Muscle layer of colon (tissue), 2 donors: ENCODE data around the gene SLCO2B1.

Experiments
- H3K27ac ChIP-seq: one replicate; pipeline ENCODE4 v1.7.0; 2013; ENCODE audit warnings: low read depth, mild to moderate bottlenecking, low read length, moderate library complexity
- H3K27me3 ChIP-seq, 2 donors: one replicate each; pipeline ENCODE4 v1.7.0; 2013; ENCODE audit warnings: low read length in 2 of 2, mild to moderate bottlenecking in 2 of 2; ENCODE audit not compliant: insufficient read depth in 2 of 2, control insufficient read depth in 1 of 2
- H3K36me3 ChIP-seq: one replicate; pipeline ENCODE4 v1.7.0; 2013; ENCODE audit warnings: mild to moderate bottlenecking, low read length; ENCODE audit not compliant: insufficient read depth
- H3K4me1 ChIP-seq: one replicate; pipeline ENCODE4 v1.7.0; 2013; ENCODE audit warnings: mild to moderate bottlenecking, low read length; ENCODE audit not compliant: insufficient read depth
- H3K4me3 ChIP-seq, 2 donors: one replicate each; pipeline ENCODE4 v1.7.0; 2013; ENCODE audit warnings: low read length in 2 of 2, low read depth in 1 of 2, mild to moderate bottlenecking in 1 of 2, moderate library complexity in 1 of 2
- H3K9ac ChIP-seq: one replicate; pipeline ENCODE4 v1.7.0; 2013; ENCODE audit warnings: low read length
- H3K9me3 ChIP-seq: one replicate; pipeline ENCODE4 v1.7.0; 2013; ENCODE audit warnings: mild to moderate bottlenecking, low read length
- donor health status: abdominal sarcoma.
- donor health status: Adenocarcinoma of cecum.

Gene SLCO2B1

DNA sequence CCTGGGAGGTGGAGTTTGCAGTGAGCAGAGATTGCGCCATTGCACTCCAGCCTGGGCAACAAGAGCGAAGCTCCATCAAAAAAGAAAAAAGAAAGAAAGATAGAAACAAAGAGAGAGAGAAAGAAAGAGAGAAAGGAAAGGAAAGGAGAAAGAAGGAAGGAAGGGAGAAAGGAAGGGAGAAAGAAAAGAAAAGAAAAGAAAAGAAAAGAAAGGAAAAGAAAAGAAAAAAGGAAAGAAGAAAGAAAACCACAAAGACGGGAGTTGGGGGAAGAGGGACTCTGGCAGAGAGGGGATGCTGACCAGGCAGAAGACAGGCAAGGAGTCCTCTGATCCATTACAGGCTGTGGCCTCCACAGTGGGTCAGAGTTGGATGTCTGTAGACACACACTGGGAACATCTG lies 18.8 kb upstream of the SLCO2B1 start:
- Histone ChIP-seq H3K27me3 (no peaks in the 10 kb centered on the region), H3K27ac (no peak overlapping the region), H3K36me3 (no peaks in the 10 kb centered on the region), H3K9ac (no peak overlapping the region), H3K4me1 (no peaks in the 10 kb centered on the region), H3K4me3 (no peak overlapping the region), H3K9me3 (no peaks in the 10 kb centered on the region)

DNA sequence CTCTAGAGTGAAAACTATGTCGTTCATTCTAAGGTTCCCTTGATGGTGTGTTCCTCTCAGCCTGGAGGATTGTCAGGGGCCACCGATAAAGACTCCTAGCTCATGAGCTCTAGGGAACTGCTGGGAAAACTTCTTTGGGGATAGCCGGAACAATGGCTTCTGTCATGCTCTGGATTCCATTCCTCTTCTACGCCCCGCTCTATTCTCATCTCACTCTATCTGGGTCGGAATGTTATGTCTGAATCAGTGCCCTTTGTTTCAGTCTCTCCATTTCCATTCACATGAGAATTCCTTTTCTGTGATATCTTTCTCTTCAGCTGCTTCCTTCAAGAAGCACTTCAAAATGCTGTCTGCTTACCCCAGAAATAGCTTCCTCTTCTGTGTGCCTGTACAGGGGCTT lies 16.9 kb upstream of the SLCO2B1 start:
- Histone ChIP-seq H3K9me3 (no peaks in the 10 kb centered on the region), H3K4me1 (no peaks in the 10 kb centered on the region), H3K9ac (no peak overlapping the region), H3K27ac (no peak overlapping the region), H3K4me3 (no peak overlapping the region), H3K36me3 (no peaks in the 10 kb centered on the region), H3K27me3 (no peaks in the 10 kb centered on the region)

DNA sequence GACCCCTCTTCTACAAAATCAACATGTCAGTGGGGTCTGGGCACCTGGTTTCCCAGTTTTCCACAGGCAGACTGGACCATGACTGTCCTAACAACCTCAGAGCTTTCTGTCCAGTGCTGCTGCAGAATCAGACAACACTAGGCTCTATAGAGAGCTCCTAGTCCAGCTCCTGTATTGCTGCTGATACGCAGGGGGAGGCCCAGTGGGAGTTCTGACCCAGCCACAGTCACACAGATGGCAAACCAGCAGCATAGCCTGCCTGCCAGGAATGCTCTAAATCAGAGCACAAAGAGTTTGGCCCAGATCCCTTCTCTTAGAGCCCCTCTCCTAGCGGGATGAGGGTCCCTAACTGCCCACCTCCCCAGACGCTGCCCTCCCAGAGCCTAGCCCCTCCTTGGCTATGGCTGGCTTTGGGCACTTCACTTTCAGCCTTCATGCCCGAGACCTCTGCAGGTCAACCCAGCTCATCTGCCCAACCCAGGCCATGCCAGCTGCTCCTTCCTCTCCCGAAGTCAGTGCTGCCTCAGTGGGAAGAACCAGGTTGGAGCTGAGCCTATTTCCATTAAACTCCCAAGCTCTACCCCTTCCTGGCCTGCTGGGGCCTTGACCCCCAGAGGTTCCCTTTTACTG lies 15.8 kb upstream of the SLCO2B1 start:
- Histone ChIP-seq H3K9ac (no peak overlapping the region), H3K4me1 (no peaks in the 10 kb centered on the region), H3K36me3 (no peaks in the 10 kb centered on the region), H3K4me3 (no peak overlapping the region), H3K9me3 (no peaks in the 10 kb centered on the region), H3K27me3 (no peaks in the 10 kb centered on the region), H3K27ac (no peak overlapping the region)

- Histone ChIP-seq H3K4me1 (no peaks in the 10 kb centered on the region), H3K4me3 (no peak overlapping the region), H3K9me3 (no peaks in the 10 kb centered on the region), H3K27ac (no peak overlapping the region), H3K27me3 (no peaks in the 10 kb centered on the region), H3K36me3 (no peaks in the 10 kb centered on the region), H3K9ac (no peak overlapping the region)
These were observed 15.3 kb upstream of the SLCO2B1 start for GRCh38 chr11:75135651-75136050.

DNA sequence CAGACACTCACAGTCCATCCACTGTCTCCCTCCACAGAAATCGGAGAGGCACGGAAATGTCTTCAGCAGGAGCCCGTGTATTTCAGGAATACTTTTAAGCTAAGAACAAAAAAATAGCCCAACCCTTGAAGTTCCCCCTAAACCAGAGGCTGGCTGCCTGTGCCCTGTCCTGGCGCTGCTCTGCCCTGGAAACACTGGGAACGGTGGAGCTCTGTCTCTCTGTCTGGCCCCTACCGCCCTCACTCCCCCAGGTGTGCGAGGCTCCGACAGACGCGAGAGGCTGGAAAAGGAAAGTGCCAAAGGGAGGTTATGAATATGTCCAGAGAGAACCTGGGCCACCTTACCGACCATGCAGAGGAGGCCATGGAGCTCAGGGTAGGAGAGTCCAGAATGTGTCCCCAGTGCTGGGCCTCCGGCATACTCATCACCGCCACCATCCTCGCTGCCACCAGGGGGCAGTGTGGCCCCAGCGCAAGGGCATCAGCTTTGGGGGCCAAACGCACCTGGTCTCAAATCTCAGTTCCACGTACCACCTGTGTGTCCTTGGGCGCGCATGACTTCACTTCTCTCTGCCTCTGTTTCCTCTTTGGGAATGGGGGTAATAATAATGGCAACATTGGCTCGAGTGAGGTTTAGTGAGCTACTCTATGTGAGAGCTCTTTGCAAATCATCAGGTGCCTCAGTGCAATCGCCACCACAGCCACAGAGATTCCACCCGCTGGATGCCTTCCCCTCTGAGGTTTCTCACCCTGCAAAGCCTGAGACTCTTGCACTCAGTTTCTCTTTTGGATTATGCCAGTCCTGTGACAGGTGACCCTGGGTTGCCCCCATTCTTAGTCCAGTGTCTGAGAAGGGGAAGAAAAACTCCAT lies 10.4 kb upstream of the SLCO2B1 start:
- Histone ChIP-seq H3K9ac (no peak overlapping the region), H3K4me3 (no peak overlapping the region), H3K4me1 (no peaks in the 10 kb centered on the region), H3K36me3 (no peaks in the 10 kb centered on the region), H3K27ac (no peak overlapping the region), H3K27me3 (no peaks in the 10 kb centered on the region), H3K9me3 (no peaks in the 10 kb centered on the region)

DNA sequence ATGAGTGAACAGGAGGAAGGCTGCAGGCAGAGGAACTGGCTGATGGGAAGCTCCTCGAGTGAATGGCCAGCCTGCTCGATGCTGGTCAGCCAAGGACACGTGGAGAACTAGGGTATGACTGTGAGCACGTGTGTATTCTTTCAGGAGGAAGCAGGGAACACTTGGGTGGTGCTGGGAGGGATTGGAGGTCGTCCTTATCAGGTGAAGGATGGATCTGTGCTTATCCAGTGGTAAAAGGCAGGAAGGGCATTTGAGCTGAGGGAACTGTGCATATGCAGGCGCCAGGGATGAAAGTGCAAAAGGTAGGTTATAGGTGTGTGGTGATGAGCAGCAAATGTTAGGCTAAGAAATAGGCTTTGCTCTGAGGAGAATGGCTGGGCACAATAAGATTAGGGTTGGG lies 9.7 kb upstream of the SLCO2B1 start:
- H3K4me3 ChIP-seq = no peak overlapping the region
- no peak overlapping the region for H3K27ac ChIP-seq
- no peaks in the 10 kb centered on the region for H3K27me3 ChIP-seq
- no peaks in the 10 kb centered on the region for H3K36me3 ChIP-seq
- H3K4me1 ChIP-seq = no peaks in the 10 kb centered on the region
- no peaks in the 10 kb centered on the region for H3K9me3 ChIP-seq
- H3K9ac ChIP-seq = no peak overlapping the region

DNA sequence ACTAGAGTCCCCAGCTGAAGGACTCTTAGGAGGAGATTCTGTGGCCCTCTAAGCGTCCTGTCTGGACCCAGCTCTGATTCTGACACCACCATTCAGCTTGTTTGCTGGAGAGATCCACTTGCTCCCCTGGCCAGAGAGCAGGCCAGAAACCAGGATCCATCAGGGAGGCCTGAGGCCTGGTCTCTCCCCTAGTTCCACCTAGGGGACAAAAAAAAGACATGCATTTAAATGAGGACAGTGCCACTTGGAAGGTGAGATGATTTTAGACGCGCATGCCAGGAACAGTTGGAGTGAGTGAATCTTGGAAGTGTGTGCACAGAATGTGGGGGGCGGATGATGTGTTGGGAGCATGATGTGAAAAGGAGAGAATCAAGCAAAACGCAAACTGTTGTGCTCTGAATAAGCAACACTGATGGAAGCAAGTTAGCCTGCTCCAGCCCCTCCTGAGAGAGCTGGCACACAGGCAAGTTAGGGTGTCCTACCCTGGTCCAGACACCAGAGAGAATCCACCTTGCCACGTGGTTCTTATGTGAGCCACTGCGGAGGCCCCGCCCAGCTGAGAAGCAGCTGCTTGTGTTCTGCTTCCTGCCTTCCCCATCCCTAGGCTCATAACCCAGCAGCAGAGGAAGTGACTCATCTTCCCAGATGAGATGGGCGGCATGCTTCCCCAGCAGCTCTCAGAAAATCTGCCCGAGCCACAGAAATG lies 8.0 kb upstream of the SLCO2B1 start:
- Histone ChIP-seq H3K9me3 (no peaks in the 10 kb centered on the region), H3K9ac (no peak overlapping the region), H3K36me3 (no peaks in the 10 kb centered on the region), H3K27me3 (no peaks in the 10 kb centered on the region), H3K4me1 (no peaks in the 10 kb centered on the region), H3K4me3 (no peak overlapping the region), H3K27ac (peak overlapping the region; percentile 62)

DNA sequence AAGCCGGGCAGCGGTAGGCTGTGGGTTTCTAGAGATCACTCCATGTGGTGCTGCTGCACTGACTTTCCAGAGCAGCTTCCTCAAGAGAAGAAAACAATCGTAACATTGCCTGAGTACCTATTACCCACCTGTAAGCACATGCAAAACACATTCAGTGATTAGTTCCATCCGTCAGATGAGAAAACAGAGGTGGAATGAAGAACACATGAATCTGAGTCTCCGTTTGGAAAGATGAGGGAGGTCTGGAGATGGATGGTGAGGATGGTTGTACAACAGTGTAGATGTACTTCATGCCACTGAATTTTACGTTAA lies 7.5 kb upstream of the SLCO2B1 start:
- Histone ChIP-seq H3K27me3 (no peaks in the 10 kb centered on the region), H3K9me3 (no peaks in the 10 kb centered on the region), H3K4me3 (no peak overlapping the region), H3K27ac (peak overlapping the region; percentile 62), H3K4me1 (no peaks in the 10 kb centered on the region), H3K36me3 (no peaks in the 10 kb centered on the region), H3K9ac (no peak overlapping the region)

DNA sequence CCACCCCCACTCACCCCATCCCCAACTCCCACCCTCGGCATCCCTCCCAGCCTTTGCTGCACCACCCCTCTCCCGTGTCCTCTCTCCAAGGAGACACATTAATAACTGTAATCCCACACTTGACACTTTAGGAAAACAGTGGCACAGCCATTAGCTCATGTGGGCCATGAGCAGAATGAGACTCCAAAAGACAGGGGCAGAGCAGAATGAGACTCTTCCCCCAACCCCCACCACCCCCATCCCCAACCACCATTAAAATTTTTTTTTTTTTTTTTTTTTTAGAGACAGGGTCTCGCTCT lies 6.2 kb upstream of the SLCO2B1 start:
- no peaks in the 10 kb centered on the region for H3K27me3 ChIP-seq
- no peaks in the 10 kb centered on the region for H3K9me3 ChIP-seq
- H3K4me1 ChIP-seq = no peaks in the 10 kb centered on the region
- no peak overlapping the region for H3K27ac ChIP-seq
- H3K36me3 ChIP-seq = no peaks in the 10 kb centered on the region
- H3K4me3 ChIP-seq = no peak overlapping the region
- H3K9ac ChIP-seq = no peak overlapping the region

- H3K27ac ChIP-seq = no peak overlapping the region
- H3K27me3 ChIP-seq = no peaks in the 10 kb centered on the region
- no peak overlapping the region for H3K4me3 ChIP-seq
- H3K36me3 ChIP-seq = no peaks in the 10 kb centered on the region
- H3K9ac ChIP-seq = no peak overlapping the region
- H3K9me3 ChIP-seq = no peaks in the 10 kb centered on the region
- H3K4me1 ChIP-seq = no peaks in the 10 kb centered on the region
These were observed 5.5 kb upstream of the SLCO2B1 start for GRCh38 chr11:75145196-75145971.

DNA sequence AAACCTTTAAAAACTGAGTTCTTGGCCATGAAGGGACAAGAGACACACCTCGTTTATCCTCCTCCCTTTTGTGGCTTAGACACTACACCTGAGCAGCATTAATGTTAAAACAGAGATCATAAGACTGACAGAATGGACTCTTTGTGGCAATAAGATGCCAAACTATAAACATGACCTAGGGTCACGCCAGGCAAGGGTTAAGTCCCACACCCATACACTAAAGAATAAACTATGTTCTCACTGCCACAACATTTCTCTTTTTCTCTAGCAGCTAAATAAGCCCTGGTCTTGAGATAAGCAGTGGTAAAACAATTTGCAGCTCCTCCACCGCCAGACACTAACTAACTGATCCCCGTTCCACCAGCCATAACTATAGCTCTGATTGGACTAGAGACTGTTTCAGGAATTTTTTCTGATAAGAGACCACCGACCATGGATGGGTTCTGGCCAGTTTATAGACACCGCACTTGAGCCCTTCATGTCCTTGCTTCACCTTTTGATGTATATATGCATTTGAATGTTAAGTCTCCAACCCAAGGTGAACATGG lies 4.9 kb upstream of the SLCO2B1 start:
- no peaks in the 10 kb centered on the region for H3K4me1 ChIP-seq
- no peak overlapping the region for H3K9ac ChIP-seq
- no peaks in the 10 kb centered on the region for H3K27me3 ChIP-seq
- no peaks in the 10 kb centered on the region for H3K36me3 ChIP-seq
- no peak overlapping the region for H3K27ac ChIP-seq
- H3K9me3 ChIP-seq = no peaks in the 10 kb centered on the region
- no peak overlapping the region for H3K4me3 ChIP-seq
